Hypothalamus (tissue), 51 donors: Measurements from ENCODE around the gene PLCB1.
A peak's percentile ranks its signal among the peaks of the same experiment; 100 is the strongest.

Experiments used
- DNase-seq, 51 donors: peaks; one replicate each; lab custom pipeline; 2025; lab: John Stamatoyannopoulos, UW

The PLCB1 gene

DNA sequence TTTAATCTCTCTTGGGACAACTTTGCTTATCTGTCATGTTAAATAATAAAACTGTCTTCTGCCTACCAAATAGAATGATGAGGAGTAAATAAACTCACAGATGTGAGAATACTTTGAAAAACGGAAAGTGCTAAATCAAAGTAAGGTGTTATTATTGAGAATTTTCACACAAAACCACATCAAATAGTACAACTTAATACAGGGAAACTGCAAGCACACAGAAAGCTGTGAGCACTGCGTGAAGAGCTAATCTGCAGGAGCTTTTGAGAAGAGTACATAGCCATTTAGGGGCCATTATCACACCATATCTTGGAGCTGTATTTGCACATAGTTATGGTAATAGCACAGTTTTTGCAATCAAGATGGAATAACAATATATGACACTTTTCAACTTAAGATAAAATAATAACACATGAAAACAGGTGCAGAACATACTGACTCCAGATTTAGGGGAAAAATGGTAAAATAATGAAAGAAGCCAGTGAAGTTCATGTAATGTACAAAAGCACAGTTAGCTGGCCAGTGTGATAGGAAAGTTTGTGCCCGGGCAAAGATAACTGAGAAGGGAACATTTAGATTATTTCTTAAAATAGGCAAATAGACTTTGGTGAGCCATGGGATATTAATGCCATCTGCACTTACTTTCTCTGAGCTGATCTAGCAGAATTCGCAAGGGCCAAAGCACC is 538.3 kb downstream of the PLCB1 start:
- no peak for DNase-seq

DNA sequence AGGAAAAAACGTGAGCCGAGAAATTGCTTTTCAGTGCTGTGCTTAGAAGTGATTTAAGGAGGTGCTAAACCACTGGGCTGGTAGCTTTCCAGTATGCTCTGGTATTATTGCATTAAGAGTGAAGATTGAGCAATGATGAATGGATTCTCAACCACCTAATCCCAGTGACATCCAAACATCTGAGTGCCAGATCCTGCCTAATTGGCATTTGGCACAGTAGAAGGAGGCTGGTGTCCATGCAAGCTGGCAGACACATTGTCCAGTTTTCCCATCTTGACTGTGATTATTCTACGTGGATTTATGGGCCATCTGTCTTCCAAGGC is 538.8 kb downstream of the PLCB1 start:
- no peak for DNase-seq

- no peak for DNase-seq
Observed at GRCh38 chr20:8671370-8671961, 539.4 kb downstream of the PLCB1 start.

DNA sequence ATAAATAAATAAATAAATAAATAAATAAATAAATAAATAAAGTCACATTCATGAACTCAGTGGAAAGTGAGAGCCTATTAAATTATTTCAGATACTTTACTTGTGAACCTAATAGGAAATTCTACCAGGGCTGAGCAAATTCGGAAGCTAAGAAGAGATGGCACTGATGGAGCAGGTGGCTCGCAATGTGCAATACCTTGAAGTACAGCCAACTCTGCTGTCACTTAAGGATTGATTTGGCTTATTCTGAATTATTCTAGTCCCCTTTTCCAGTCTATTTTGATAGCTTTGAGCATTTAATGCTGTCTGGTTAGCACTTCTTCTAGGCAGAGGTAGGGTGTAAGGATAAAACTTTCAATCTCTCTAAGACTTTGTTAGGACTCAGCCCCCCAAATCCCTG is 541.0 kb downstream of the PLCB1 start:
- no peak for DNase-seq

DNA sequence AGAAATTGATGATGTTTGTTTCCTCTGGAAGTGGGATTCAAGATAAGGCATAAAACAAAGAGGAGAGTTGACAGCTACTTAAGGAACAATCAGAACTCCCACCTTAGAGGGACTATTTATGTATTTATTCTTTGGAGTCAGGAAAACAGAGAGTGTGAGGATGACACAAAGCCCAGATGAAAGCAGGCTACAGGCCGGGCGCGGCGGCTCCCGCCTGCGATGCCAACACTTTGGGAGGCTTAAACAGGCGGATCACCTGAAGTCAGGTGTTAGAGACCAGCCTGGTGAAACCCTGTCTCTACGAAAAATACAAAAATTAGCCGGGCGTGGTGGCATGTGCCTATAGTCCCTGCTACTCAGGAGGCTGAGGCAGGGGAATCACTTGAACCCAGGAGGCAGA is 543.8 kb downstream of the PLCB1 start:
- DNase-seq, result no peak

- DNase-seq, result no peak
Observed at GRCh38 chr20:8678098-8678776, 546.2 kb downstream of the PLCB1 start.

DNA sequence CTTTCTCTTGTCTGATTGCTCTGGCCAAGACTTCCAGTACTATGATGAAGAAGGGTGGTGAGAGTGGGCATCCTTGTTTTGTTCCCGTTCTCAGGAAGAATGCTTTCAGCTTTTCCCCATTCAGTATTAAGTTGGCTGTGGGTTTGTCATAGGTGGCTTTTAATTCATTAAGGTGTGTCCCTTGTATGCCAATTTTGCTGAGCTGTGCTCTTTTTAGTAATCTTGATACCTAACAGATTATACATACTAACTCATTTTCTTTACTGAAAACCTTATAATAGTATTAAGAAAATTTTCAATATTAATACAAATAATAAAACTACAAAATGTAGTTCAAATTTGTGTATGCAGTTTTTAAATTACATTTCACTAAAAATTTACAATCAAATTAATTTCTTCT is 557.3 kb downstream of the PLCB1 start:
- DNase-seq, result no peak

DNA sequence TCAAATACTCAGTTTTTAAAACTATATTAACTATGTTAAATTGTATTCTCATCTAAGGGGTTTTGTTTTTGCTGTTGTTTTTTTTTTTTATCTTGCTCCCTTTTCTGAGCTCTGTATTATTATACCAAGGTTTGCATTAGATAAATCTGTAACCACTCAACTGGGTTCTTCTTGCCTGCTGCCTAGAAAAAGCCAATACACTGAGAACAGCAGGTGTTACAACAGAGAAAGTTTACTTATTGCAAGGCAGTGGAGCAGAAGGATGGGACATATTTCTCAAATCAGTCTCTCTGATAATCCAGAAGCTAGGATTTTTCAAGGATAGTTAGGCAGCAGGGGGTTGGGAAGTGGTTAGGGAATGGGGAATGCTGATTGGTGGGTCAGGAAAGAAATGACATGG is 558.0 kb downstream of the PLCB1 start:
- no peak for DNase-seq

- no peak for DNase-seq
Observed at GRCh38 chr20:8693709-8694108, 561.6 kb downstream of the PLCB1 start.

DNA sequence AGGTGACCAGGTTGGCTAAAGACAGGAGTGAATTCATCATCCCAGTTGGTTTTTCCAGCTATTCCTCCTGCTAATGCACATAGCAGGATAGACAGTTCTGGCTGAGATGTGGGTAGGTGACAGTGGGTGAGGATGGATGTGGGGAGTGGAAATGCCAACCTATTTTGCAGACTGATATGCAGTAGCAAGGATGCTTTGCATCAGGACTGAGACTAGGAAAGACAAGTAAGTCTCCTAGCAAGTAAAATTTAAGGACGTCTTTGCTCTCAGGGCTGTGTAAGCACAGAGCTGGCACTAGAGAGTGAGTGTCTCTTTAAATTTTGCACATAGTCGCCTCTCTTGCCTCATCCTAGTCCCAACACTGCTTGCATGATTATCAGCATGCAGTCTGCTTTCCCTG is 568.7 kb downstream of the PLCB1 start:
- DNase-seq, result no peak

DNA sequence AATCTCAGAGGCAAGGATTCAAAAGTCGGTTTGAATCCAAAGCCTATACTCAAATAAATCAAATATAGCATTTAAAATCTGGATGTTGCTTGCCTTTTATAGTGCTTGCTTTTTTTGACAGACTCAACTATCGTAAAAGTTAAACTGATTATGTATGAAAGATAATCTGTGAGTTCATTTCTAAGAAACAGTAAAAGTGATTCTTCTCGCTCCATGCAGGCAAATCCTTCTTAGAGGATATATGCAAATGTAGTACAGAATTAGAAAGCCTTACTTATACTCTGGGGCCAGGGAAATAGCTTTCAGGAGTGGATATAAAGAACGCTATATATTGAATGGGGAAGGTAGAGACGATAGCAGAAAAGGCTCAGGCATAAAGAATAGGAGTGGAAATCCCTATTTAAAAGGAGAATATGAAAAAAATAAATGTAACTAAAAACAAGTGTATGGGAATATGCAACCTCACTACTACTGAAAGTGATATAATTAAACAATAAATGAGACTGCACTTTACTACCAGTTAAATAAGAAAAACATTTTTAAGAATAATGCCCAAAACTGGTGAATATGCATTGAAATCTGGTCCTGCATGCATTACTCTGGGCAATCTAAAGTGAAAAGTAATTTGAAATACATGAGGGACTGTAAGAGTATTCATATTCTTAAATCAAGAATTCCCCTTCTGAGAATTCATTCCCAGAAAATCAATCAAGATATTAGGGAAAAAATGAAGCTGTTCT is 575.1 kb downstream of the PLCB1 start:
- DNase-seq, result no peak

DNA sequence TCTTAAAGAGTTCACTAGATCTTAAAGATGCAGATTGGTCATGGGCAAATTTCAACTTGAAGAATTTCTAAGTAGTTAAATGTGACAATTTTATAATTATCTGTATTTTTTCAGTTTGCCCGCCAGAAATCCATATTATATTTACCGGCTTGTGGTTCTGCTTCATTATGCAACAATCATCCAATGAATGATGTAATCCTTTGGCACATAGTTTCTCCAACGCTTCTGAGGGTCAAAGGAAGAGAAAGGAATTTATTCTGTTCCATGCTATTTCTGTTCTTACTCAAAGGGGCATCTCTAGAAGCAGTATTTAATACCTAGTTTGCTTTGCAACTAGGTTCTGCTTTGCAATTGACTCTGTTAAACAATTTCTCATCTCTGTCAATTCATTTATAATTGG is 577.6 kb downstream of the PLCB1 start:
- DNase-seq, result no peak

- DNase-seq, result no peak
Observed at GRCh38 chr20:8711501-8711900, 579.4 kb downstream of the PLCB1 start.

- DNase-seq, result no peak
Observed at GRCh38 chr20:8714206-8714605, 582.1 kb downstream of the PLCB1 start.

GRCh38 chr20:8718279-8718678 is 586.2 kb downstream of the PLCB1 start:
- no peak for DNase-seq

DNA sequence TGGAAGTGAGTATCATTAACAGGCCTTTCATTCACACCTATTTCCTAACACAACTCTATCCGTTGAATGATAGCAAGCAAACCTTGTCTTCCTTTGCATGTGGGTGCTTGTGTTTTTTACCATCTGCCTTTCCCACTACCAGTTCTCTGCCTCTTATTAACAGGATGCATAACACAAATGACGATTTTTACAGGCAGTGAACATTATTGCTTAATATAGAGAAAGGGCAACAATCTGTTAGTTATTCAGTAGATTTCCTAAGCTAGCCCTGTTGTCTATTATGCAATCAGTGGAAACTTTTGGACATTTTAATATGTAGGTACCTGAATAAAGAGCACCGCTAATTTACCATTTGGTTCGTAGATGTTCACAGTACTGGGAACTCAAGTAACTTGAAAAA is 588.0 kb downstream of the PLCB1 start:
- no peak for DNase-seq

DNA sequence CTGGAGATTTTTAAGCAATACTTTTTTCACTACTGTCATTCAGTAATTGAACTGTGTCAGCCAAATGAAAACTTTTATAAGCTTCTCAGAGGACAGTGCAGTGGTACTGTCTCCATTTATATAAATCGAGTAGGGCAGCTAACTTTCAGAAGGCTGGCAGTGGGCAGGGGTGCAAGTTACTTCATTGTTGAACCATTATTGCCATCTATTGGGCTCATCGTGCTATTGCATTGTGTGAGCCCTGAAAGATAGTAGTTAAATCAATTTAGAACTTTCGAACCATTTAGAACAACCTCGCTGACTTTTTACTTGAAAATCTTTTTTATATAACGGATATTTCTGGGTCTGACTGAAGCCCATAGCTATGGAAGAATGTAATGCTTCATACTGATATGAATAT is 589.0 kb downstream of the PLCB1 start:
- peak in 17 of 51 donors; percentile 0 to 57 (median 14) for DNase-seq

DNA sequence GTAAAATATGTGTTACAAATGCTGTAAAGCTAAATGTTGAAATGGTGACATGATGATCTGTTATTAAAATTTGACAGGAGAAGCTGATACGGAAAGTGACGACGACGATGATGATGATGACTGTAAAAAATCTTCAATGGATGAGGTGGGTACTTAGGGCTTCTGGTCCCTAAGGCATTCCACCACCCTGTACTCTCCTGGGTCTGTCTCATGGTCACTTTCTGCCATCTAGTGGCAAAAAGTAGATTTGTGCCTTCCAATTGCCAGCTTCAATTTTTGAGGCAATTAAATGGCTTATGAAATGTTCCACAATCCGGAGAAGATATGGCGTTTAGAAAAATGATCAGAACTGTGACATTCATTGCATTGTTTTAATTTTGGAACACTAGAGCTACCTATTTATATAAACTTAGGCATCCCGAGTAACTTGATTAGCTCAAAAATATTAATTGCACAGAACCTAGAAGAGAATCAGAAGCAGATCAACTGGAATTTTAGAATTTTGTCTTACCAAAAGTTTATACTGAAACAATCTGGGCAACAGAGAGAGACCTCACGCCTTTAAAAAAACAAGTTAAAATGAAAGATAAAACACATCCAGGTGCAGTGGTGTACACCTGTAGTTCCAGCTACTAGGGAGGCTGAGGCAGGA is 590.3 kb downstream of the PLCB1 start:
- peak in 17 of 51 donors; percentile 3 to 77 (median 18) for DNase-seq

- DNase-seq, result no peak
Observed at GRCh38 chr20:8723296-8723695, 591.2 kb downstream of the PLCB1 start.

- DNase-seq, result no peak
Observed at GRCh38 chr20:8724884-8725283, 592.8 kb downstream of the PLCB1 start.

DNA sequence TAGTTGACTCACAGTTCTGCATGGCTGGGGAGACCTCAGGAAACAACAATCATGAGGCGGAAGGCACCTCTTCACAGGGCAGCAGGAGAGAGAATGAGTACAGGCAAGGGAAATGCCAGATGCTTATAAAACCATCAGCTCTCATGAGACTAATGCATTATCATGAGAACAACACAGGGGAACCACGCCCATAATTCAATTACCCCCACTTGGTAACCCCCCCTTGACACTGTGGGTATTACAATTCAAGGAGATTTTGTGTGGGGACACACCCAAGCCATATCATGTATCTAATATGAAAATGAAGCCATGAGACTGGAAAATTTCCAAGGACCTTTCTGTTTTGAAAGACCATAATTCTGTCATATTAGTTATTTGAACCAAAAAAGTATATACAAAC is 594.4 kb downstream of the PLCB1 start:
- DNase-seq, result no peak
